K562 (cell line): ENCODE data around the gene DNMBP. TPM values are rescaled to one million over a fixed set of nuclear protein-coding genes. Genes with fewer than 3 reads are reported as not detected.
A peak's percentile ranks its signal among the peaks of the same experiment; 100 is the strongest.

Source experiments
- CBFA2T3 ChIP-seq: fragments of 450-650 bp; IDR thresholded peaks from 2 replicates; pipeline ENCODE4 v1.6.1; 2017
- DPF2 ChIP-seq: fragments of 450-650 bp; IDR thresholded peaks from 2 replicates; pipeline ENCODE4 v1.6.1; 2016
- FOXJ2 ChIP-seq: fragments of 200-800 bp; sonication (Bioruptor generic); IDR thresholded peaks from 2 replicates; pipeline ENCODE4 v1.6.1; 2016; ENCODE audit warnings: missing genetic modification characterization, missing compliant biosample characterization
- IFI16 ChIP-seq: fragments of 250-450 bp; sonication (Bioruptor Pico); IDR thresholded peaks from 2 replicates; pipeline ENCODE4 v2.1.2; 2022; ENCODE audit warnings: mild to moderate bottlenecking, inconsistent platforms
- LARP7 ChIP-seq: fragments of 450-650 bp; IDR thresholded peaks from 2 replicates; pipeline ENCODE4 v1.6.1; 2016
- MCM7 ChIP-seq, 2 experiments: fragments of 450-650 bp; IDR thresholded peaks; 2 replicates each; pipeline ENCODE4 v1.6.1; 2016 to 2018
- MED1 ChIP-seq: sonication (generic); formaldehyde crosslinking; IDR thresholded peaks from 2 replicates; pipeline ENCODE4 v1.8.1; 2023; ENCODE audit warnings: missing genetic modification reagents, borderline replicate concordance
- NR4A1 ChIP-seq, 2 experiments: fragments of 250-450 bp in 1 of 2; fragments of 450-650 bp in 1 of 2; sonication (Bioruptor Pico) in 1 of 2; IDR thresholded peaks; 2 replicates each; pipeline versions ENCODE4 v1.4.0 to v1.6.1; 2016 to 2020; ENCODE audit warnings: mild to moderate bottlenecking in 2 of 2, missing compliant biosample characterization in 1 of 2, missing genetic modification characterization in 1 of 2, moderate library complexity in 1 of 2
- PHB2 ChIP-seq: fragments of 450-650 bp; IDR thresholded peaks from 2 replicates; pipeline ENCODE4 v1.6.1; 2017; ENCODE audit warnings: low read depth
- RFX5 ChIP-seq: IDR thresholded peaks from 2 replicates; pipeline ENCODE4 v1.6.1; 2011; ENCODE audit warnings: low read depth, mild to moderate bottlenecking, improper control_type of control experiment, low read length
- RFX7 ChIP-seq: fragments of 250-450 bp; sonication (Bioruptor Pico); IDR thresholded peaks from 2 replicates; pipeline ENCODE4 v1.5.1; 2021; ENCODE audit warnings: mild to moderate bottlenecking
- RNF2 ChIP-seq: sonication (generic); IDR thresholded peaks from 2 replicates; pipeline ENCODE4 v1.6.1; 2016
- RREB1 ChIP-seq: fragments of 250-450 bp; sonication (Bioruptor Pico); IDR thresholded peaks from 2 replicates; pipeline ENCODE4 v1.4.0; 2020
- SUPT5H ChIP-seq: fragments of 450-650 bp; IDR thresholded peaks from 2 replicates; pipeline ENCODE4 v1.6.1; 2016
- TAF9B ChIP-seq: fragments of 450-650 bp; IDR thresholded peaks from 2 replicates; pipeline ENCODE4 v1.6.1; 2018; ENCODE audit warnings: mild to moderate bottlenecking; ENCODE audit not compliant: partially characterized antibody
- TAL1 ChIP-seq: fragments of 450-650 bp; IDR thresholded peaks from 2 replicates; pipeline ENCODE4 v1.6.1; 2016; ENCODE audit warnings: mild to moderate bottlenecking
- TEAD4 ChIP-seq, 2 experiments: sonication (generic) in 1 of 2; formaldehyde crosslinking in 1 of 2; IDR thresholded peaks; 2 replicates each; pipeline versions ENCODE4 v1.6.1 to v1.8.0; 2012 to 2022; ENCODE audit warnings: borderline replicate concordance in 1 of 2, inconsistent platforms in 1 of 2, low read length in 1 of 2, mild to moderate bottlenecking in 1 of 2, missing genetic modification reagents in 1 of 2
- THAP7 ChIP-seq: fragments of 250-450 bp; sonication (Bioruptor Pico); IDR thresholded peaks from 2 replicates; pipeline ENCODE4 v1.5.0; 2021
- ZBTB12 ChIP-seq: fragments of 250-450 bp; sonication (Bioruptor Pico); IDR thresholded peaks from 2 replicates; pipeline ENCODE4 v1.4.0; 2020
- ZFP1 ChIP-seq: fragments of 450-650 bp; formaldehyde crosslinking; IDR thresholded peaks from 2 replicates; pipeline ENCODE4 v1.4.0; 2020; ENCODE audit warnings: mild to moderate bottlenecking, mixed read lengths
- ZFP30 ChIP-seq: fragments of 250-450 bp; sonication (Bioruptor Pico); IDR thresholded peaks from 2 replicates; pipeline ENCODE4 v1.8.0; 2022; ENCODE audit warnings: moderate library complexity, mild to moderate bottlenecking, inconsistent platforms, borderline replicate concordance
- ZNF174 ChIP-seq: fragments of 250-450 bp; sonication (Bioruptor Pico); IDR thresholded peaks from 2 replicates; pipeline ENCODE4 v1.4.0; 2020; ENCODE audit warnings: mild to moderate bottlenecking
- ZNF253 ChIP-seq: fragments of 250-450 bp; sonication (Bioruptor Pico); conservative IDR thresholded peaks from 2 replicates; pipeline ENCODE4 v1.6.1; 2021; ENCODE audit warnings: mild to moderate bottlenecking
- ZNF436 ChIP-seq: fragments of 250-450, 450-650 bp; sonication (Bioruptor Pico); formaldehyde crosslinking; IDR thresholded peaks from 2 replicates; pipeline ENCODE4 v1.7.0; 2020; ENCODE audit warnings: mild to moderate bottlenecking
- ZNF586 ChIP-seq: fragments of 450-650 bp; formaldehyde crosslinking; conservative IDR thresholded peaks from 2 replicates; pipeline ENCODE4 v1.4.0; 2020; ENCODE audit warnings: mild to moderate bottlenecking, moderate library complexity
- polyA plus RNA-seq, 8 experiments: library from polyadenylated mRNA; depleted of rRNA in 4 of 8; stranded (reverse) in 5 of 8; unstranded in 3 of 8; fragments of >200 nt; fragmentation: Nextera tagmentation in 2 of 8; fragmentation: Illumina TruSeq in 1 of 8; extraction: Ambion mirVana in 2 of 8; extraction: Trizol in 1 of 8; gene quantifications; 2 replicates each; pipeline versions ENCODE4 v1.2.1 to v1.2.3, GENCODE V29; 2011 to 2014; ENCODE audit warnings: inconsistent platforms in 1 of 8, missing spikeins in 1 of 8
- total RNA-seq, 7 experiments: library from RNA; depleted of rRNA in 6 of 7; stranded (reverse); fragments of >200 nt in 6 of 7; fragmentation: Illumina TruSeq in 2 of 7; extraction: Trizol in 2 of 7; gene quantifications; 2 replicates each; pipeline versions ENCODE4 v1.2.1 to v1.2.3, GENCODE V29; 2011 to 2021; ENCODE audit warnings: low replicate concordance in 1 of 7

The DNMBP gene
- total and polyA plus RNA-seq, 9 of the 15 experiments (the other 6 are each of a cell fraction or from before 2014, with no cell fraction given): 0.83 to 3.7 (median 2.2) TPM

- no peak for TF ChIP-seq THAP7 (CRISPR knock-in tag)
- no peak for TF ChIP-seq MCM7 (IDR thresholded peaks at IDR 0.05)
- TF ChIP-seq ZNF436 (CRISPR knock-in tag): no peak
- TF ChIP-seq RFX5: no peak
- TF ChIP-seq ZNF253 (CRISPR knock-in tag): no peak
- TF ChIP-seq TEAD4 (IDR thresholded peaks at IDR 0.05; ENCODE audit: low read length): peak; percentile 67
- TF ChIP-seq TEAD4 (CRISPR knock-in tag; IDR thresholded peaks at IDR 0.05; ENCODE audit: borderline replicate concordance): no peak
- no peak for TF ChIP-seq ZNF586
- peak; percentile 28; the same call in 1 of the 2 replicates for TF ChIP-seq DPF2
- no peak for TF ChIP-seq PHB2
- no peak for TF ChIP-seq FOXJ2 (tag)
- TF ChIP-seq RNF2: no peak
- TF ChIP-seq TAF9B: no peak
- TF ChIP-seq RFX7: no peak
- no peak for TF ChIP-seq ZFP30 (CRISPR knock-in tag)
- TF ChIP-seq IFI16: no peak
- TF ChIP-seq ZFP1 (CRISPR knock-in tag): no peak
- TF ChIP-seq CBFA2T3: peak; percentile 76
- TF ChIP-seq NR4A1 (CRISPR knock-in tag; IDR thresholded peaks at IDR 0.05): no peak
- no peak for TF ChIP-seq NR4A1 (tag; IDR thresholded peaks at IDR 0.05)
- TF ChIP-seq SUPT5H: no peak
- no peak for TF ChIP-seq MED1
- no peak for TF ChIP-seq ZNF174 (CRISPR knock-in tag)
- TF ChIP-seq RREB1 (CRISPR knock-in tag): no peak
- TF ChIP-seq TAL1: peak; percentile 73
- no peak for TF ChIP-seq LARP7
- TF ChIP-seq ZBTB12: no peak
Measured at GRCh38 chr10:99874341-99875085, 135.2 kb downstream of the DNMBP start (continued).
